GM10266 (cell line): ENCODE data around the gene RSPRY1.

Experiments
- DNase-seq: peaks from one replicate; pipeline ENCODE4 v3.0.0; 2012; ENCODE audit errors: extremely low spot score
- CTCF ChIP-seq: IDR thresholded peaks from 2 replicates; pipeline ENCODE4 v1.5.1; 2012; ENCODE audit warnings: mild to moderate bottlenecking, low read depth; ENCODE audit not compliant: control insufficient read depth, insufficient read depth; ENCODE audit errors: missing control alignments

Gene RSPRY1

GRCh38 chr16:57178196-57178595 lies 7.9 kb upstream of the RSPRY1 start:
- no peak for DNase-seq
- TF ChIP-seq CTCF: no peak

DNA sequence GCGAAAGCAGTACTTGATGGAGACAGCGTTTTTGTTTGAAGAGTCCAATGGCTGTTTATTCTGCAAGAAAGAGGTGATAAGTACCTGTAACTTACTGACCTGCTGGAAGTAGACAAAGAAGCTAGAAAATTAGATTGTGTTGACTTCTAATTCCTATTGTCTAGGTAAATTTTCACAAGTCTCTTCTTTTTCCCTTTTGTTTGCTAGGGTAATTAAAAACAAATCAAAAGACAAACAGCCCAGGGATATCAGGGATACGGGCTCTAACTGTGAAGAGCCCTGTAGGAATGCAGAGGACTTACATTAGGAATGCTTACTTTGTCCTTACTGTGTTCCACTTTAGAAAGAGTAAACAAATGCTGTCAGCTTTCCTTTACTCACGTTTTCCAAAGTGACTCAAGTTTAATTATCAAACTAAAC lies 7.3 kb upstream of the RSPRY1 start:
- TF ChIP-seq CTCF: no peak
- no peak for DNase-seq

- no peak for TF ChIP-seq CTCF
- DNase-seq: no peak
Measured at GRCh38 chr16:57179215-57179828, 6.8 kb upstream of the RSPRY1 start.

DNA sequence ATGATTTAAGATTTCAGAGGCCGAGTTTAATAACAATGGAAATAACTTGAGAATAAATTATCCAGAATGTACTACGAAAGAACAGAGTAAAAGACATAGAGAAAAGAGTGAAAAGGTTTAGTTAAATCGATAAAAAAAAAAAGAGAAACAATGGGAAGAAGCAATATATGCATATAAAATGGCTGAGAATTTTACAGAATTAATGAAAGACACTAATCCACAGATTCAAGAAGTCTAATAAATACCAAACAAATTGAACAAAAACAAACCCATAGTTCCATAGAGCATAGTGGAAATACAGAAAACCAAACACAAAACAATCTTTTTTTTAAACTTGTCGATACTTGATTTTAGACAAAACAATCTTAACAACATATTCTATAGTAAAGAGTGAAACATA lies 2.0 kb upstream of the RSPRY1 start:
- TF ChIP-seq CTCF: no peak
- no peak for DNase-seq

GRCh38 chr16:57184887-57185445 lies 1.2 kb upstream of the RSPRY1 start:
- TF ChIP-seq CTCF: no peak
- DNase-seq: no peak

GRCh38 chr16:57185446-57185944 lies 634 bp upstream of the RSPRY1 start:
- DNase-seq: no peak
- no peak for TF ChIP-seq CTCF
